Activated CD8-positive, alpha-beta memory T cell treated with anti-CD3 and anti-CD28 coated beads for 4 hours (primary cell): ENCODE measurements around the gene BTBD18.

ENCODE experiments used
- DNase-seq, 2 donors: peaks; one replicate each; pipeline ENCODE4 v3.0.0-alpha.2; 2020; ENCODE audit warnings: low read depth in 2 of 2

The BTBD18 gene

GRCh38 chr11:57751676-57752253, at the start of gene BTBD18:
TSS of gene BTBD18 (minus strand) at chr11:57751819. CDS start at chr11:57751188, 631 bp downstream.
- DNase-seq: no peak

GRCh38 chr11:57801183-57801485, 49.5 kb upstream of the BTBD18 start:
- no peak for DNase-seq

GRCh38 chr11:57800444-57801182, 49.0 kb upstream of the BTBD18 start:
- no peak for DNase-seq

GRCh38 chr11:57798905-57799559, 47.4 kb upstream of the BTBD18 start:
- no peak for DNase-seq

GRCh38 chr11:57793351-57794115, 41.9 kb upstream of the BTBD18 start:
- DNase-seq: no peak

GRCh38 chr11:57792870-57793269, 41.3 kb upstream of the BTBD18 start:
- no peak for DNase-seq

- DNase-seq: peak; percentile 67 to 79
These were observed 40.5 kb upstream of the BTBD18 start for GRCh38 chr11:57792060-57792541.

GRCh38 chr11:57791321-57792059, 39.9 kb upstream of the BTBD18 start:
- DNase-seq: no peak

- no peak for DNase-seq
These were observed 37.1 kb upstream of the BTBD18 start for GRCh38 chr11:57788703-57789088.

- no peak for DNase-seq
These were observed 36.5 kb upstream of the BTBD18 start for GRCh38 chr11:57787920-57788702.

- DNase-seq: no peak
These were observed 35.5 kb upstream of the BTBD18 start for GRCh38 chr11:57787006-57787604.

GRCh38 chr11:57786436-57786835, 34.8 kb upstream of the BTBD18 start:
- DNase-seq: no peak

- DNase-seq: no peak
These were observed 33.5 kb upstream of the BTBD18 start for GRCh38 chr11:57785072-57785471.

GRCh38 chr11:57781529-57781943, 29.9 kb upstream of the BTBD18 start:
- DNase-seq: no peak

- no peak for DNase-seq
These were observed 27.7 kb upstream of the BTBD18 start for GRCh38 chr11:57779276-57779675.

GRCh38 chr11:57778318-57779037, 26.9 kb upstream of the BTBD18 start:
- no peak for DNase-seq

GRCh38 chr11:57777969-57778317, 26.3 kb upstream of the BTBD18 start:
- DNase-seq: no peak

- no peak for DNase-seq
These were observed 25.1 kb upstream of the BTBD18 start for GRCh38 chr11:57776577-57777210.

- DNase-seq: no peak
These were observed 24.5 kb upstream of the BTBD18 start for GRCh38 chr11:57776031-57776521.
